HG03108 (cell line): ENCODE measurements around the gene TOMM6.

ENCODE experiments used
- ATAC-seq: cut with Tn5 transposase; IDR thresholded peaks from one replicate; pipeline ENCODE4 v1.9.1; 2021; ENCODE audit warnings: moderate library complexity; ENCODE audit not compliant: unreplicated experiment

The TOMM6 gene

DNA sequence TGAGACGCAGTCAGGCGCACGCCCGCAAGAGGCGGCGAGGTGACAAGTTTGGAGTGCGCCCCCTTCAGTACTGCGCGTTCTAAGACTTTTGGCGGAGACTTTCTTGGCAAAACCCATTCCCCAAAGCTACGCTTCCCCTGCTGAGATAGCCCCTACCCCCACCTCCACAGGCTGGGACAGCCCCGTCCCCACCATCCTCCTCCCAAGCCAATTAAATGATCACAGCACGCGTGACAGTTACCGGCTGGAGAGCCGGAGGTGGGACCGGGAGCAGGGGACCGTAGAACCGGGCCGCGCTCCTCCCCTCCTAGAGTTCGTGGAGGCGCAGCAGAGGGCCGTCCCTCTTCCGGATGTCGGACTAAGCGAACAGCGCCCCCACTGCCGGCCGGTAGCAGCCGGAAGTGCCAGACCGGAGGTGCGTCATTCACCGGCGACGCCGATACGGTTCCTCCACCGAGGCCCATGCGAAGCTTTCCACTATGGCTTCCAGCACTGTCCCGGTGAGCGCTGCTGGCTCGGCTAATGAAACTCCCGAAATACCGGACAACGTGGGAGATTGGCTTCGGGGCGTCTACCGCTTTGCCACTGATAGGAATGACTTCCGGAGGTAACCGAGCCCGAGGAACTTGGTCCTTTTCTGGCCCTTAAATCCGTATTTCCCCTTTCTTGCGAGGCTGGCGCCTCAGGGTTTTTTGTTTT, at the start of gene TOMM6:
TOMM6 (plus strand) TSS at position 476 of the 699 bp plus-strand sequence; CDS start at position 480, 4 bp downstream.
- peak; percentile 75 for ATAC-seq

DNA sequence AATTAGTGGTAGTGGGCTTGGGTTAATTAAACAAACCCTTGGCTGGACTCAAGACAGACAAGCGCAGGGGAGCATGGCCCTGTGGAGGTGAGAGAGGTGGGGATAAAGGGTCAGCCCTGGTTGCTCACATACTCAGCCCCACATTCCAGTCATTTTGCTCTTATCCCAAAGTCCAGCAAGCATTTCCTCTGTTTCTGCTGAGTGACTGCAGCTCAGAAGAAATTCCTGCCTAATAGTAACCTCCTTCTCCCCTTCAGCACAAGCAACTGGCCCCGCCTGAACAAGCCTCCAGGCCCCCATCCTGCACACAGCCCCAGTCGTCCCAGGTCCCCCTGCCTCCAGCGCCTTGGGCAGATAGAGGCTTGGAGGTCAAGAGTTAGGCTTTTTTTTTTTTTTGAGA, 48.5 kb upstream of the TOMM6 start:
- no peak for ATAC-seq

DNA sequence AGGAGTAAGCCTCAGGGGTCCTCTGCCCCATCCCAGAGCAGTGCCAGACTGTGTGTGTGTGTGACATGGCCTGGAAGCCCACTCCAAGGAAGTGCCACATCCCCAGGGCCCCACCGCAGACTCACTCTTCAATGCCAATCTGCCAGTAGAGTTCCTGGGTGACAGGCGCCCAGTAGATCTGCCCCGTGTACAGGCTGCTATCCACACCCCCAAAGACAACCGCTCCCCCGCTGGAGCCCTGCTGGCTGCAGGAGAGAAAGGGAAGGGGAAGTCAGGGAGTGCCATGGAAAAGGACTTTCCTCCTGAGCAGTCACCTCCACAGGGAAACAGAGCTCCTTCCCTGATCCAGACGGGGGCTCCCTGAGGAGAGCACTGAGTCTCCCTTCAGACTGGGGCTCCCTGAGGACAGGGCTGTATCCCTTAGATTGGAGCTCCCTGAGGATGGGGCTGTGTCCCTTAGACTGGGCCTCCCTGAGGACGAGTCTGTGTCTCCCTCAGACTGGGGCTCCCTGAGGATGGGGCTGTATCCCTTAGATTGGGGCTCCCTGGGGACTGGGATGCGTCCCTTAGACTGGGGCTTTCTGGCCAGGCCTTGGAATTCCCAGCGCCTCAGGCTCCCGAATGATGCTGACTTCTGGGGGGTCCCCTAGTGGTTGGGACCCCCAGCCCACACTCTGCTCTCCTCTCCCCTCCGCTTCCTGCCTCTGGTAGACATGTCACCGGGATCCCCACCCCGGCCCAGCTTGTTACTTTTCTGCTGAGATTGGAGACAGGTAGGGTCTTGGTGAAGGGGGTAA, 46.9 kb upstream of the TOMM6 start:
- no peak for ATAC-seq

DNA sequence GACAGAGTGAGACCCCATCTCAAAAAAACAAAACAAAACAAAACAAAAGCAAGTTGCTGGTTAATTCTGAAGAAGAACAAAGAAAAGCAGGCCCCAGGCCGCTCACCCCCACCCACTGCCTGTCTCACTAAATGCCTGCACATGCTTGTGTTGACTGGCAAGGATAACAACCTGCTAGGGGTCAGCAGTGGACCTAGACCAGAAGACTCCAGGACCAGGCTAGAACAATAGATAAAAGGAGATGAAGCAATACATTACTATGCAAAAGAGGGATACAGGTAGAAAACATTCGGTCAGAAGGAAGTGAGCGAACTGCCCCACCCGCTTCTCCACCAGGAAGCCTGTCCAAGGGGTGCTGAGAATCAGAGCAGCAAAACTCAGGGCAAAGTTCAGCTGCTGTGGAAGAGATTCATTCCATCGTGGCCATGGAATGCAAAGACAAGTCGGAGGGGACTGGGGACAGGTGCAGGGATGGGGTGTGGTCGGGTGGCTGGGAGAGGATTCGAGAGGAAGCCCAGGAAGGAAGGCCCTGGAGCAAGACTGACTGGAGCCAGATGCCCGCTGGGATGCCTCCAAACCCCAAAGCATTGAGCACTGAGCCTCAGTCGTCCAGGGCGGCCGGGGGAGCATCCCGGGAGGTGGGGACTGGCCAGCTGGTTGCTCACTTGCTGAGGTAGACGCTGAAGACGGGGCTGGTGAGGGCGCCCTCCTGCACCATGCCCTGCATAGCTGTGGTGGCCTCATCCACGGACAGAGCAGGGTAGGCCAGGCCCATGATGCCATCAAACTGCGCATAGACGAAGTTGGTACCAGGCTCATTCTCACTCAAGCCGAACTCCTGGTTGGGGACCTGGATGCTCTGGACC, 45.6 kb upstream of the TOMM6 start:
- ATAC-seq: no peak

DNA sequence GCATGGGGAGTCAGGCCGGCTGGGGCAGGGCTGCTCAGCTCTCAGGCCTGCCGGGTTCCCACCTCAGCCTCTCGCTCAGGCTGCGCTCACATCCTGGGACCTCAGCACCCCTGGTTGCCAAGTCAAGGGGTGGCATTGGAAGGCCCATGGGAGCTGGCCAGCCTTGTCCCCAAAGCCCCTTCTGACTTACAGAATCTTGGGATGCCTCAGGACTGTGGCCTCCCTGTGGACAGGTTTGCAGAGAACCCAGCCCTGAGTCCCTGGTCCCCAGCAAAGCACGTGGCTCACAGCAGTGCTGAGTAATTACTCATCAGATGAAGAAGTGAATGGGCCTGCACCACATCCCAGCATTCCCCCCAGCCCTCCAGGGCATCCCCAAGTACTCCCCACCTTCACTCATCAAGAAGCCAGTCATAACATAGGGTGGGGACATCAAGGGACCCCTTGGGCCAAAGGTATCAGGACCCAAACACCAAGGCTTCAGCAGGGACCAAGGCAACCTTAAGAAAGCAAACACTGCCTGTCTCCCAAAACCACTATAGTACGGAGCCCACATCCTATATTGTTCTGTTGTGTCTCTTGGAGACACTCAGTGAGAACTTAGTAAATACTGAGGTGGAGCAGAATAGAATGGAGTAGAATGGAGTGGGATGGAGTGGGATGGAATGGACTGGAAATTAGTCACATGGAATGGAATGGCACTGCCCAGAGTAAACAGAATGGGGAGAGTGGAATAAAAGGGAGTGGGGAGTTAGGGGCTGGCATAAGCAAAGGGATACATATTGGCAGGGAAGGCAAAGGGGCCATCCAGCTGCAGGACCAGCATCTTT, 43.9 kb upstream of the TOMM6 start:
- ATAC-seq: no peak

DNA sequence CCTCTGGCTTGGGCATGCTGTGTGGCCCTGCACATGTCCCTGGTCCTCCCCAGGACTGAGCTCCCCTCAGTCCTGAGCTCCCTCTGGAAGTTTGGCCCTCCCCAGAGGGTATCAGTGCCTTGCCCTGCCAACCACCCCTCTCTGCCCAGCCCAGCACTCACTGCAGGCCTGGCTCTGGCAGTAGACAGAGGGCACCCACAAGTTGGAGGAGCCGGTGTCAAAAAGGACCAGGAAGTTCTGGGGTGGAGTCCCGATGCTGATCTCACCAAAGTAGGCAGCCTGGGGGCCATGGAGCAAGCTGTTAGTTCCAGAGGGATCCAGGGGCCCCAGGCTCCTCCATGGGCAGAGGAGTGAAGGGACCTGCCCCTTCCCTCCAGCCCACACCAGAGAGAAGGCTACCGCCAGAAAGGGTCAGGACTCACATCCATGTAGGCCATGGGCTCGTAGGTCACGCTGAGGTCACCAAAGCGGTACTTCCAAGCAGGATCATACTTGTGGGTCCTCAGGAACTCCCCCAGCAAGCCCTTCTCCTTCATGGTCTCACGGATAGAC, 43.2 kb upstream of the TOMM6 start:
- no peak for ATAC-seq

- no peak for ATAC-seq
Measured at GRCh38 chr6:41746107-41746506, 41.4 kb upstream of the TOMM6 start.

DNA sequence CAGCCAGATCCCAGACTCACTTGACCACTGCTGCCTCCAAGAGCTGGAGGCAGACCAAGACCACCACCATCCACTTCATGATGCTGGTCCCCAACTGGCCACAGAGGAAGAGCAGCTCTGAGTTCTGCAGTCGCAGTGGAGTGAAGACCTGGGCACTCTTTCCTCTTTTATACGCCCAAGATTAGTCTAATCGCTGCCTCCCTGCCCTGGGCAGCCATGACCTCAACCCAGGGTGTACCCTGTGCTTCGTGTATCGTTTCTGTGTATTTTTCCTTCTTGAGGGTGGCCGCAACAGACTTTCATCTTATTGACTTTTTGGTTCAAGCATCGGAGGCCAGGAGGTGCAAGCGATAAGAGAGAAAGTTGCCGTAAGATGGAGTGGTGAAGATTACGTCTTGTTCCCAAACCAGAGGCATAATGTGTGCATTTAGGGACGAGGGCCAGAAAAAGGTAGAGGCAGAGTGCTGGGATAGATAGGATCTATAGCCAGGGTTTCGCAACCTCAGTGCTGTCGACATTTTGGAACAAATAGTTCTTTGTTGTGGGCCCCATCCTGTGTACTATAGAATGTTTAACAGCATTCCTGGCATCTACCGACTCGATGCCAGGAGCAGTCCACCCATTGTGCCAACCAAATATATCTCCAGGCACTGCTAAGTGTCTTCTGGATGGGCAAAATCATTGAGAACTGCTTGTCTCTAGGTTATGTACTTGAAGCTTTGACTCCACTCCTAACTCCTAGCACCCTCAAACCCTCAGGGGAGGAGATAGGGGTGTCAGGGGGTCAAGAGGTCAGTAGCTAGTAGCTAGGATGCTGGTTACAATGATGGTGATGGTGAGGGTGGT, 40.0 kb upstream of the TOMM6 start, which contains the start of gene PGC:
PGC (minus strand) TSS at position 142 of the 846 bp plus-strand sequence; CDS start at position 79, 63 bp downstream.
- ATAC-seq: no peak

GRCh38 chr6:41748102-41748477, 39.4 kb upstream of the TOMM6 start:
- ATAC-seq: no peak

GRCh38 chr6:41748542-41748941, 39.0 kb upstream of the TOMM6 start:
- no peak for ATAC-seq

GRCh38 chr6:41750374-41750773, 37.1 kb upstream of the TOMM6 start:
- ATAC-seq: no peak

GRCh38 chr6:41755895-41756294, 31.6 kb upstream of the TOMM6 start:
- no peak for ATAC-seq

- ATAC-seq: no peak
Measured at GRCh38 chr6:41756354-41756753, 31.1 kb upstream of the TOMM6 start.

GRCh38 chr6:41757271-41757670, 30.2 kb upstream of the TOMM6 start:
- ATAC-seq: no peak

DNA sequence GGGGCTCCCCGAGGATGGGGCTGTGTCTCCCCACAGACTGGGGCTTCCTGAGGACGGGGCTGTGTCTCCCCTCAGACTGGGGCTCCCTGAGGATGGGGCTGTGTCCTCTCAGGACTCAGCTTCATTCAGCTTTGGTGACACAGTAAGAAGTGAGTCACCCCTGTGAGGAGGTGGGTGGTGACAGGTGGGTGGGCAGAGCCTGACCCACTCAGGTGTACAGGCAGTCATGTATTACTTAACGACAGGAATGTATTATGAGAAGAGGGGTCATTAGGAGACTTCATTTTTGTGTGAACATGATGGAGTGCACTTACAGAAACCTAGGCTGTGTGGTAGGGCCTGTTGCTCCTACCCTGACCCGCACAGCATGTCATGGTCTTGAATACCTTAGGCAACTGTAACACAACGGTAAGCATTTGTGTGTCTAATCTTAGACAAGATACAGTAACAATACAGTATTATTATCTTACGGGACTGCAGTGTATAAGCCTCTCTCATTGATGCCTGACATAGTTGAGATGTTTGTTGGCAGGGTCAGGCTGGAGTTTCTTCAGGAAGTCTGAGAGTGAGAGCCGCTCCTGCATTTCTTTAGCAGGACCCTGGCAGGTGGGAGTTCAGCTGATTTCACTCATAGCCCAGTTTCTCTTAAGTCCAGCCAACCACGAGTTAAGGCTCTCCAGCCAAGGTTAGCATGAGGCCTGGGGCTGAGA, 29.4 kb upstream of the TOMM6 start:
- ATAC-seq: no peak

GRCh38 chr6:41758641-41759035, 28.9 kb upstream of the TOMM6 start:
- no peak for ATAC-seq

GRCh38 chr6:41759106-41759904, 28.2 kb upstream of the TOMM6 start:
- no peak for ATAC-seq
